Common myeloid progenitor, CD34-positive (primary cell): ENCODE measurements around the gene RERE.
A peak's percentile ranks its signal among the peaks of the same experiment; 100 is the strongest.

ENCODE experiments used
- CTCF ChIA-PET: fragments of 350-600 bp; sonication (Branson Sonifier 250); formaldehyde crosslinking; loops from one replicate; lab custom pipeline; 2021; ENCODE audit warnings: antibody characterized with exemption; lab: Charles Lee
- POLR2A ChIA-PET: fragments of 350-600 bp; sonication (Branson Sonifier 250); formaldehyde crosslinking; loops from one replicate; lab custom pipeline; 2021; ENCODE audit warnings: antibody characterized with exemption; lab: Charles Lee
- DNase-seq, 3 donors: peaks; one replicate each; pipeline versions ENCODE4 v3.0.0 to v3.0.0-alpha.2; 2013
- H3K27ac ChIP-seq, 2 experiments: 1 replicate in 1 of 2; 2 replicates in 1 of 2; pipeline ENCODE4 v1.7.0; 2013; ENCODE audit warnings: inconsistent platforms in 2 of 2, low read length in 2 of 2, mild to moderate bottlenecking in 2 of 2, low read depth in 1 of 2, moderate library complexity in 1 of 2; ENCODE audit not compliant: severe bottlenecking in 2 of 2, insufficient read depth in 1 of 2, poor library complexity in 1 of 2
- H3K27me3 ChIP-seq, 5 experiments: replicated peaks in 2 of 5; 1 replicate in 3 of 5; 2 replicates in 2 of 5; pipeline versions ENCODE4 v1.6.1 to v1.7.0; 2013; ENCODE audit warnings: low read length in 4 of 5, mild to moderate bottlenecking in 2 of 5, moderate library complexity in 2 of 5, inconsistent platforms in 1 of 5; ENCODE audit not compliant: insufficient read depth in 5 of 5, control insufficient read depth in 4 of 5
- H3K36me3 ChIP-seq, 4 experiments: 1 replicate in 2 of 4; 2 replicates in 2 of 4; pipeline versions ENCODE4 v1.6.1 to v1.7.0; 2013; ENCODE audit warnings: low read length in 3 of 4, control low read depth in 1 of 4, mild to moderate bottlenecking in 1 of 4; ENCODE audit not compliant: control insufficient read depth in 4 of 4, insufficient read depth in 4 of 4
- H3K4me1 ChIP-seq, 4 experiments: 1 replicate in 3 of 4; 2 replicates in 1 of 4; pipeline versions ENCODE4 v1.6.1 to v1.7.1; 2013; ENCODE audit warnings: low read length in 3 of 4, mild to moderate bottlenecking in 3 of 4, control low read depth in 1 of 4, inconsistent platforms in 1 of 4, moderate library complexity in 1 of 4; ENCODE audit not compliant: control insufficient read depth in 4 of 4, insufficient read depth in 4 of 4; ENCODE audit errors: control extremely low read depth in 1 of 4
- H3K4me3 ChIP-seq, 7 experiments: 1 replicate in 4 of 7; 2 replicates in 3 of 7; pipeline versions ENCODE4 v1.5.1 to v1.7.0; 2013; ENCODE audit warnings: mild to moderate bottlenecking in 7 of 7, low read length in 6 of 7, moderate library complexity in 6 of 7, inconsistent platforms in 2 of 7, low read depth in 2 of 7, control low read depth in 1 of 7; ENCODE audit not compliant: insufficient read depth in 4 of 7, control insufficient read depth in 1 of 7; ENCODE audit errors: extremely low read depth in 1 of 7
- H3K9me3 ChIP-seq, 5 experiments: 1 replicate in 4 of 5; 2 replicates in 1 of 5; pipeline versions ENCODE4 v1.6.1 to v1.7.1; 2013; ENCODE audit warnings: low read length in 4 of 5, mild to moderate bottlenecking in 2 of 5, inconsistent platforms in 1 of 5, low read depth in 1 of 5, moderate library complexity in 1 of 5; ENCODE audit not compliant: control insufficient read depth in 4 of 5, insufficient read depth in 2 of 5; ENCODE audit errors: control extremely low read depth in 1 of 5
- WGBS: methylation state at CpG from one replicate; pipeline ENCODE4 v1.1.5; 2013; ENCODE audit not compliant: insufficient coverage; 5-methylcytosine and 5-hydroxymethylcytosine counted together

RERE gene

DNA sequence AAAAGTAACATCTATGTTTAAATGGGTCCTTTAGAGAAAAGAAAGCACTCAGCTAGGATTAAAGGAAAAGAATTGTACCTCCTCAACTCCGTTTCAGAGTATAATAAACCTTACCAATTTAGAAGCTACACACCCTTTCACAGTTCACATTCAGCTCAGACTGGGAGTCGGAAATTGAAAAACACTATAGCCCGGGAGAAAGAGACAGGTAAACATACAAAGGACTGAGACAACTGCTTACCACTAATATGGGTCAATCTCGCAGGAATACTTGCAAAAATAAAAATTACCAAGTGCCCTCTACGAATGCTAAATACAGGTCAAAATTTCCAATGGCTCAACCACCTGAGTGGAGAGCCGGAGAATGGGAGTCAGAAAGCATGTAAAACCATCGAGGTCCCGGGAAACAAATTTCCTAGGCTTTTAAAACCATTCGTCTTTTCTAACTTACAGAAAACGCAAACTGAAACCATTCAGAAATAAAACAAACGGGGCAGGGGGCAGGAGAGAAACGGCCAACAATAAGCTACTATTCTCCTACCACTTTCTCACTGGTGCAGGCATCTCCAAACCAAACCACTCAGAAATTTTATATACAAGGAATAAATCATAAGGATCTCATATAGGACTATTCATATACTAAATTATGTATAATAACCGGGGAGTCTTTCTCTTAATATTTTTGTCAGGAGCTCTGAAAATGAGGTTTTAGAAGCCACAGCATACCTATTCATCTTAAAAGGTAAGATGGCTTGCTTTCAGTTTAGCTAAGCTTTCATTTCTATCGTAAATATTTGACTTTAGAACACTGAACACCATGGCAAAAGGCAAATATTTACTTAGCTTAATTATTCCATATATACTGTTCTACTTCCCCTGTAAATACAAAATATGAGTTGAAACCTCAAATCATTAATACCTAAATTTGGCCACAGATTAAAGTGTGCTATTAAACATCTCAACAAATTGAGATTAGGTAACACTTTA lies 136.5 kb downstream of the RERE start:
- WGBS: 100% methylated on average over 6 of the region's 14 CpGs
- H3K36me3 ChIP-seq: peaks cover 0 to 4% (median 0%) of the 10 kb centered on the region in 4 experiments
- ChIA-PET CTCF (interaction anchor here (0.9 to 3.9 kb wide), 9 partner anchors 10 to 119 kb away, joined by 3 to 17 read pairs (median 4); no protein-coding TSS in a partner anchor), POLR2A (no interaction called here)
- H3K9me3 ChIP-seq: no peaks in the 10 kb centered on the region
- peak overlapping the region in 1 of 7 experiments; percentile 29 for H3K4me3 ChIP-seq
- no peaks in the 10 kb centered on the region for H3K27me3 ChIP-seq
- H3K4me1 ChIP-seq: peaks cover 0 to 43% (median 14%) of the 10 kb centered on the region in 4 experiments
- H3K27ac ChIP-seq: peak overlapping the region in 1 of 2 experiments; percentile 19
- DNase-seq: no peak

DNA sequence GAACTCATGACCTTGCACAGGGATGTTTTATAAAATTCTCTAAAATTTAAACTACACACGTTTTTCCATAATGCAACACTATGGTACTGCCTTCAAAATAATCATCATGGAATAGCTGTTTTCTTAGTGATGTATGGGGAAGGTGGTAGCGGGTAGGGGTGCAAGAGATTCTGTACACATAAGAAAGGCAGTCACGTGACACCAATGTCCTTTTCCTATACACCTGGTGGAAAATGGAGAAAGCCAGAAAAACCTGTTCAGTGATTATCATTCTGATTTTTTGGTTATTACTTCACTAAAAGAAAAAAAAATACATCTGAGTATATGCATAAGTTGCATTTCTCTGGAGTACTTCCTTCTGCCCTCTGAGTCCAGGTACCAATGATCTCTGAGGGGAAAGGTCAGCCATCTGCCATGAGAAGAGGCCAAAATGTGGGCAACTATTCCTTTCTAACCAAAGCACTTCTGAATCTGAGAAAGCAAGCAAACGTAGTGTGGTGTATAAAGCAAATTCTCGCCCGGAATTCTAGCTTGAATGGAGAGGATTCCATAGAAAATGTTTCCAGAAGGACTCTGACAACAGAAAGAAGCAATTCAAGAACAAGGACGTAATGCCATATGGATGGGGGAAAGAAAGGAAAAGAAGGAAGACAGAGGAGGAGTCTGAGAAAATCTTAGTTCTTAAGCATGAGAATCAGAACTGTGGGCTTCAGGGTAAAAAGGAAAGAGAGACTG lies 137.3 kb downstream of the RERE start:
- CTCF ChIA-PET: interaction anchor here (1.0 to 3.9 kb wide), 3 partner anchors 9 to 111 kb away, joined by 4 to 17 read pairs (median 4); no protein-coding TSS in a partner anchor
- H3K27me3 ChIP-seq: no peaks in the 10 kb centered on the region
- no peaks in the 10 kb centered on the region for H3K9me3 ChIP-seq
- no peak overlapping the region for H3K27ac ChIP-seq
- H3K4me1 ChIP-seq: peaks cover 0 to 43% (median 15%) of the 10 kb centered on the region in 4 experiments
- 98% methylated on average over 4 of the region's 7 CpGs for WGBS
- DNase-seq: no peak
- POLR2A ChIA-PET: no interaction called here
- H3K4me3 ChIP-seq: peak overlapping the region in 1 of 7 experiments; percentile 12
- peaks cover 0 to 4% (median 0%) of the 10 kb centered on the region in 4 experiments for H3K36me3 ChIP-seq

DNA sequence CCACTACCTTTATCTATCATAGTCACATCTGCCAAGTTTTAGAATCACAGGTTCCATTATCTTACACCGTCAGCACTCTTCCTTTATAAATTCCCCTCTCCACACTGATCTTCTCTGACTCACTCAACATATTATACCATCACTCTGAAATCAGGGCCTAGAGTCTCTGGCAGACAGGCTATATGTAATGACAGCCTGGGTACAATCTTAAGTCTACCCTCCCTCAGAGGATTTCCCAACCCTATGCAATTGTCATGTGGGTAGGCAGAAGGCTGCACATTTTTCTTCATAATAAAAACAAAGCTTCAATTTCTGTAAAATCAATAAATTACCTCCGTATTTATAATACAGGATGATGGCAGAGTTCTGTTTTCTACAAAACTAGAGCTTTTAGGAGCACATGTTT lies 138.0 kb downstream of the RERE start:
- Histone ChIP-seq H3K36me3 (peaks cover 0 to under 1% (median 0%) of the 10 kb centered on the region in 4 experiments), H3K27me3 (no peaks in the 10 kb centered on the region), H3K9me3 (no peaks in the 10 kb centered on the region), H3K4me3 (no peak overlapping the region), H3K4me1 (peaks cover 3 to 44% (median 19%) of the 10 kb centered on the region in 4 experiments), H3K27ac (no peak overlapping the region)
- peak in 1 of 3 donors; percentile 55 for DNase-seq
- CTCF ChIA-PET: interaction anchor here (1.3 to 3.9 kb wide), 2 partner anchors 8 to 47 kb away, joined by 4 to 17 read pairs; no protein-coding TSS in a partner anchor
- POLR2A ChIA-PET: no interaction called here
- WGBS: 60% methylated on average over 1 of the region's 2 CpGs

DNA sequence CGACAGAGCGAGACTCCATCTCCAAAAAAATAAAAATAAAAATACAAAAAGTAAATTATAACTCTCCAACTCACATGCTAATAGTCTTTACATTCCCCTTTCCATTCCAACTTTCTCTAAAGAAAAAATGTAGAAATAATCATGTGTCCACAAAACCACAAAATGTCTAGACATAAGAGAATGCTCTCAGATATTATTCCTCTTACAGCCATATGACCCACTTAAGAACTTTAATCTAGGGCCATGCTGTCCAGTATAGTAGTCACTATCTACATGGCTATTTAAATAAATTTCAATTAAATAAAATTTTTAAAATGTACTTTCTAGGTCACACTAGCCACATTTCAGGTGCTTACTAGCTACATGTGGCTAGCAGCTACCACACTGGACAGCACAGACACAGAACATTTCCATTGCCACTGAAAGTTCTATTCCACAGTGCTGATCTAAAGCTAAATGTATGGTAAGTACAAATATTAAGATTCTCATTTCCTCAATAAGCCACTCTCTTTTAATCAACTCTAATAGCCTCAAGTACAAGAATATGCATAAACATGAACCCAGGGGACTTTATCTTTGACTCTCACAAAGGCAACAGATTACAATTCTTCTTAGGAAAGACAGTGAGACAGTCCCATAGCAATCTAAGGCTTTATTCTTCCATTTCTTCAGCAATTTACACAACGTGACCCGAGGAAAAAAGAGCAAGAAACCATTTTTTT lies 138.6 kb downstream of the RERE start:
- no peaks in the 10 kb centered on the region for H3K9me3 ChIP-seq
- no peak overlapping the region for H3K27ac ChIP-seq

DNA sequence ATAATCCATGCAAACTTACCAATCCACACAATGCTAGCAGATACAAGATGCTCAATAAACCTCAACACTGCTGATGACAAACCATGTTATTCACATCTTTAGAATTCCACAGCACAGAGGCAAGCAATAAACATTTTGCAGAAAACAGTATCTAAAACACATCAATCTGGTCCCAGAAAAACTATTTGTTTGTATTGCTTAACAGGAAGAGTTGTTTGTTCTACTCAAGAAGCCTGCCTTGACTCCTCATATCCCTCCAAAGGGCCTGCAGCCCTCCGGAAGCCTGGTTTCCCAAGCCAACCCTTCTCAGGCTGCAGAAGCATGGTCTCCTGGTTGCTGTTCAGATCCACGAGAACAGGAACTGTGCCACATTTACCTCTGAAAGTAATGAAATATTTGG lies 139.7 kb downstream of the RERE start:
- POLR2A ChIA-PET: interaction anchor here (0.6 kb wide), 1 partner anchor 153 kb away, joined by 6 read pairs; no protein-coding TSS in a partner anchor
- no peak overlapping the region for H3K4me3 ChIP-seq
- H3K27me3 ChIP-seq: no peaks in the 10 kb centered on the region
- no peak for DNase-seq
- no peaks in the 10 kb centered on the region for H3K36me3 ChIP-seq
- CTCF ChIA-PET: no interaction called here
- no peaks in the 10 kb centered on the region for H3K9me3 ChIP-seq
- H3K27ac ChIP-seq: no peak overlapping the region
- WGBS: 88% methylated on average over 1 of the region's 2 CpGs
- peaks cover 7 to 52% (median 22%) of the 10 kb centered on the region in 4 experiments for H3K4me1 ChIP-seq

More for the DNA sequence above, 138.6 kb downstream of the RERE start:
- H3K4me1 ChIP-seq: peaks cover 6 to 47% (median 22%) of the 10 kb centered on the region in 4 experiments
- 74% methylated on average over 2 of the region's 4 CpGs for WGBS
- ChIA-PET CTCF (interaction anchor here (3.9 kb wide), 1 partner anchor 8 kb away, joined by 17 read pairs; no protein-coding TSS in a partner anchor), POLR2A (interaction anchor here (0.6 kb wide), 1 partner anchor 152 kb away, joined by 6 read pairs; no protein-coding TSS in a partner anchor)
- no peaks in the 10 kb centered on the region for H3K27me3 ChIP-seq
- no peak for DNase-seq
- H3K4me3 ChIP-seq: no peak overlapping the region
- no peaks in the 10 kb centered on the region for H3K36me3 ChIP-seq

DNA sequence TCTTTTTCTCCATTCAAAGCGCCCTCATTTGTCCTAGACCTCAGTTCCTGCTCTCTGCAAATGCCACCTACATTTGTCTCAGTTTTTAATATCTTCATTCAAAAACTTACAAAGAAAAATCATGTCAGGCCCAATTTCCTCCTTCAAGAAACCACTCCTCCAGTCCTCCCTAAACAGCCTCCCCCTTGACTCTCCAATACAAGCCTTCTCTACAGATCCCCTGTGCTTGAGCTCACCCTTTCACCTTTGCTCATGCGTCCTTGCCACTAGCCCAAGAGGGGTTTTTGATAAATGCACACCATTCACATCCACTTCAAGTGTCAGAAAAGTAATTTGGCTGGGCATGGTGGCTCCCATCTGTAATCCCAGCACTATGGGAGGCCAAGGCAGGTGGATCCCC lies 140.6 kb downstream of the RERE start:
- no peak for DNase-seq
- CTCF ChIA-PET: no interaction called here
- POLR2A ChIA-PET: no interaction called here
- H3K27ac ChIP-seq: no peak overlapping the region
- H3K9me3 ChIP-seq: no peaks in the 10 kb centered on the region
- no peaks in the 10 kb centered on the region for H3K36me3 ChIP-seq
- H3K4me3 ChIP-seq: no peak overlapping the region
- no peaks in the 10 kb centered on the region for H3K27me3 ChIP-seq
- H3K4me1 ChIP-seq: peaks cover 7 to 54% (median 26%) of the 10 kb centered on the region in 4 experiments
- WGBS: 97% methylated on average over 2 of the region's 2 CpGs
